Sciatic nerve (tissue), 2 donors: ENCODE data around the gene TSGA10. TPM values are rescaled to one million over a fixed set of nuclear protein-coding genes. Genes with fewer than 3 reads are reported as not detected.
A peak's percentile ranks its signal among the peaks of the same experiment; 100 is the strongest.
"Not testable (repeated sequence)": the region's sequence is repeated elsewhere in the genome, so short reads cannot be mapped to it uniquely, and the experiment has no call there.

Experiments used
- ATAC-seq: fragments of 200-7000 bp; cut with Tn5 transposase; one replicate; pipeline ENCODE4 v1.9.1; 2020; ENCODE audit warnings: mild to moderate bottlenecking, moderate library complexity
- DNase-seq: peaks from one replicate; pipeline ENCODE4 v3.0.0-alpha.2; 2020; ENCODE audit warnings: low spot score
- intact Hi-C: fragments of 100-400 bp; cut with DNase I; formaldehyde crosslinking; loops from one replicate; pipeline ENCODE4 v1.14.2; 2022
- total RNA-seq: library from RNA; stranded (reverse); fragmentation: NEBNext Ultra II Directional; extraction: Animal tissue kit (Norgen Biotek cat#: 25700); gene quantifications from one replicate; pipeline ENCODE4 v1.2.1, GENCODE V29; 2021
- donor health status: DM: no; HTN: no; CAD: no.
- donor health status: DM: no; HTN: no; CAD: no.

Gene TSGA10
- total RNA-seq, 1 donor from 2014 or later: 11.0 TPM

DNA sequence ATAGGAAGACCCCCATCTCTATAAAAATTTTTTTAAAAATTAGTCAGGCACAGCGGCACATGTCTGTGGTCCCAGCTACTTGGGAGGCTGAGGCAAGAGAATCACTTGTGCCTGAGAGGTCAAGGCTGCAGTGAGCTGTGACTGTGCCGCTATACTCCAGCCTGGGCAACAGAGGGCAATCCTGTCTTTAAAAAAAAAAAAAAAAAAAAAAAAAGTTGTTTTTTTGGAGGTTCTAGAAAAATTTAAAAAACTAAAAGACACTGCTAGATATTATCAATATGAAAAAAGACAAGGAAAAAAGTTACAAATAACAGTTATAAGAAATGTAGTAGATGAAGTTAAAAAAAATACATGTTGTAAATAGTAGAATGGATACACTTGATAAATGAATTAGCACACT lies 69.3 kb downstream of the TSGA10 start:
- intact Hi-C loops: loop anchor here (10.0 kb wide), 1 partner anchor 229 kb away; no protein-coding TSS in a partner anchor
- DNase-seq: no peak
- no peak for ATAC-seq

DNA sequence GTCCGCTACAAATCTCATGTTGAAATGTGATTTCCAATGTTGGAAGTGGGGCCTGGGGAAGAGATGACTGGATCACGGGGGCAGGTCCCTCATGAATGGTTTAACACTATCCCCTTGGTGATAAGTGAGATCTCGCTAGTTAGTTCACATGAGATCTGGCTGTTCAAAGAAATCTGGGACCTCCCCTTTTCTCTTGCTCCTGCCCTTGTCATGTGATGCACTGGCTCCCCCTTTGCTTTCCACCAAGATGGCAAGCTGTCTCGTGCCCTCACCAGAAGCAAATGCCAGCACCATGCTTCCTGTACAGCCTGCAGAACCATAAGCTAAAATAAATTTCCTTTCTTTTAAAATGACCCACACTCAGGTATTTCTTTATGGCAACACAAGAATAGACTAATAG lies 70.5 kb downstream of the TSGA10 start:
- DNase-seq (no peak), ATAC-seq (no peak)
- intact Hi-C loops: loop anchor here (10.0 kb wide), 1 partner anchor 231 kb away; no protein-coding TSS in a partner anchor

DNA sequence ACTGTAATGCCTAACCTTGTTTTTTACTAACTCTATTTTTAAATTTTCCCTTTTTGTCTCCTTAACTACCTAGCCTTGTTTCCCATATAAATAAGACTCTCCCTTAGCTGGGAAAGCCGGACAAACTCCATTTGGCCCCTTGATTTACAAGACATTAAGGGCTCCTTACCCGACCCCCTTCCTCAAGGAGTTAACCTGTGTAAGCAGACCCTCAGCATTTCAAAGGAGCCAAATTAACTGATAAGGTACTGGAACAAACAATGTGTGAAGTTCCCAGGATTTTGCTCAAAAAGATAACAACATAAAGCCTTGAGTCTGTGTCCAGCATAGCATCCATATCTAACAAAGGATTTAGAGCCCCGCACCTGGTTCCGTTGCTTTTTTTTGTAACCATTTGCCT lies 72.9 kb downstream of the TSGA10 start:
- DNase-seq (no peak), ATAC-seq (no peak)
- intact Hi-C loops: loop anchor here (10.0 kb wide), 1 partner anchor 233 kb away; no protein-coding TSS in a partner anchor

DNA sequence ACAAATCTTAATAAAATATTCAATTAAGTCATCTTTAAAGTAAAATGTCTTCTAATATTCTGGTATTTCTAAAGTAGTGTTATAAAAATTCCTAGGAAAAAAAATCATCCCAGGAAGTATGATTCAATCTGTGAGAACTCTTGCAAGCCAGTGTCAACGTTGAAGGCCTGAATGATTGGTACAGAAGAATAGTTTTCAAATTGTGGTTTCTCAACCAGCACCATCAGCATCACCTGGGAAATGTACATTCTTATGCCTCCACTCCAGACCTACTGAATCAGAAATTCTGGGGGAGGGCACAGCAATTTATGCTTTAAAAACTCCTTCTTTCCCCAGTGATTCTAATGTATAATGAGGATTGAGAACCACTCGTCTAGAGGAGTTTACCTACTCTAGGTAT lies 75.5 kb downstream of the TSGA10 start:
- ATAC-seq: no peak
- intact Hi-C loops: no loop called here
- DNase-seq: no peak

DNA sequence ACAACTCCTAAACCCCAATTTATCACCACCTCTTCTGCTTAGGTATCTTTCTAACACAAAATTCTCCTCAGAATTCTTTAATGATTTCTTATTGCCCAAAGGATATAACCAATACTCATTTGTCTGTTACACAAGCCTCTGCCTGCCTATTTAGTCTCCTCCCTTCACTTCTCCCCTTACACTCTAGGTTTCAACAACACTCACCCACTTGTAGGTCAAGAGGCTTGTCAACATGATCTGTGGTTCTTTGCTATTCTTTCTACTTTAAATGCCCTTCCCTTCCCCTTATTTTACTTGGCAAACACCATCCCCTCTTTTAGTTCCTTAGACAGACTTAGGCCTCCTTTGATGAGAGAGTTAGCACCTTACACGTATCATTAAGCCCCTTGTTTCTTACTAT lies 82.2 kb downstream of the TSGA10 start:
- no peak for ATAC-seq
- intact Hi-C loops: no loop called here
- DNase-seq: no peak

DNA sequence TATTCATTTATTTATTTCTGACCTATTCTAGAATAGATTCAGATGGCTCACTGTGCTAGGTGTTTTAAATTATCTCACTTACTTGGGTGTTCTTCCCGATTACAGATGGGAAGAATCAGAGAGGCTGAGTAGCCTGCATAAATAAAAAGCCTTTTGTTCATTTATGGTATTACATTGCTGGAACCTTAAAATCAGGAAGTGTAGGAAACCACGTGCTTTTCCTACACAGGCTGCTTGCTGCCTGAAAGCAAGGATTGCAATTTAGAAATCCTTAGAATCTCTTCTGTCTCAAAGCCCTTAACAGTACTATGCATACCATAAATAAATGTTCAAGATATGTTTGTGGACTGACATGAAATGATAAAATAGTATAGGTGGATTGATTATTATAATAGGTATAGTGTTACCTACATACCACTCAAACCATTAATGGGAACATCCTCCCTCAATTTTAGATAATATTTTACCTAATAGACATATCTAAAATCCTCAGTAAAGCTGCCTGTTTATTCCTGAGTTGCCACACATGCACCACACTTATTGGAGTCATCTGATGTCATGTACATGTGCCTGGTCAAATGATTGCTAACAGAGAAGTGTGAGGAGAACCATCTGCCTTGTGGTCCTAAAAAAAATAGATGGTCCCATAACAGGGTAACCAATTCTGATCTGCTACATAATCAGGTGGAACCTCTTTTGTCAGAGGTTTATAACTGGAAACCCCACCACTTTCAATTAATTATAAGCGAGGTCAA lies 86.7 kb downstream of the TSGA10 start:
- no peak for ATAC-seq
- DNase-seq: no peak
- intact Hi-C loops: no loop called here

DNA sequence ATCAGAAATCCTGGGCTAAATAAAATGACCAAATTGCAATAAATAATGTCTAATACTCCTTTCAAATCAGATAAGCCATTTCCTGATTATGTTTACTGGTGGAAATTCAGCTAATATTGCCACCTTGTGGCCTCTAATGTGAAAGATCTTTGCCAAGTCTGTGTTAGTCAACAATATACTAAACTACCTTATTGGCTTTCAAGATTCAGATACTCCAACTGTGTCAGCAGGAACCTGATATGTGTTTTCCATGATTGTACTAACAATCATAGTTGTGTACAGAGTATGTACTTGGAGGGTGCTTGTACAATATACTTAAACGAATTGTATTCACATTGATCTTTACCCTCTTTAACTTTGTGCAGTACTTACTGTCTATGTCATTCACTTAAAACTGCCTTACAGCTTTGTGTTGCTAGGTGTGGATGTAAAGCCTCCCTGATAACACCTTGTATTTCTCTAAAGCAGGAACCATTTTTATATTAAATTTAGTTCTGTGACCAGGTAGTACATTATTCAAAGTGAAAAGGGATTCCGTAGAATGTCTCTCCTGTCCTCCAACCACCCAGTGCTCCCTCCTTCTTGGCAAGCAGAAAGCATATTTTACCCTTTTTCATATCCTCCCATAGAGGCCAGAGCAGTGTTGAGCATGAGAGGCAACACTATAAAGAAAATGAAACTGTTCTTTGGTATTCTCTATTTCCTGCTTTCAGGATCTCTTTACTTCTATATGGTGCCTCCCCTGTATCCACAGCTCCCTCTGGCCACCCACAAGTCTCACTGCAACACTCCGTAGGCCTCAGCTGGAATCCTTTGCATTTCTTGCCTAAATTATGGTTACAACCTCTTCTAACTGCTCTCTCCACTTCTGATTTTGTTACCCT lies 88.4 kb downstream of the TSGA10 start:
- DNase-seq (no peak), ATAC-seq (peak; percentile 70)
- intact Hi-C loops: no loop called here

DNA sequence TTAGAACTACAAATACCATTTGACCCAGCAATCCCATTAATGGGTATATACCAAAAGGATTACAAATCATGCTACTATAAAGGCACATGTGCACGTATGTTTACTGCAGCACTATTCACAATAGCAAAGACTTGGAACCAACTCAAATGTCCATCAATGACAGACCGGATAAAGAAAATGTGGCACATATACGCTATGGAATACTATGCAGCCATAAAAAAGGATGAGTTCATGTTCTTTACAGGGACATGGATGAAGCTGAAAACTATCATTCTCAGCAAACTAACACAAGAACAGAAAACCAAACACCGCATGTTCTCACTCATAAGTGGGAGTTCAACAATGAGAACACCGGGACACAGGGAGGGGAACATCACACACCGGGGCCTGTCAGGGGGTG lies 105.6 kb downstream of the TSGA10 start:
- ATAC-seq, DNase-seq, intact Hi-C loops: not testable (repeated sequence)

DNA sequence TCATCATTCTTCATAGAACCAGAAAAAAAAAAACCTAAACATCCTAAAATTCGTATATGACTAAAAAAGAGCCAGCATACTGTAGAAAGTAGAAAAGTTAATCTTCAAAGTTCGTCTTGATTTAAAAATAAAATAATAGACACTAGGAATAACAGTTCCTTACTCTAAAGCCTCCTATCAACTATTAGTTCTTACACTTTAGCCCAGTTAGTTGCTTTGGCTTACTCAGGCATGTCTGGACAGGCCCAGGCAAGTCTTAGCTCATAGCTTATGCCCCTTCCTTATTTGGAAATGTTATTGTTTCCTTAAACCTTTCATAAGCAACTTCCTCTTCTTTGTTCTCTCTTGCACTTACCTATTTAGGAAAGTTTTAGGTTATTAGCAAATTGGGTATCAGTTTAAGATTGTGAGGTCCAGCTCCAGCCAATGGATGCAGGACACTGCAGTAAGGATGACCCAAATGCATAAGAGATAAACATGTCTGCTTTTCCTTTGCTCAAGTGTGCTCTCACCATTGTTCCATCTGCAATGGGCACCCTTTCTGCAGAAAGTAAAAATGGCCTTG lies 113.9 kb downstream of the TSGA10 start:
- intact Hi-C loops, DNase-seq, ATAC-seq: not testable (repeated sequence)

DNA sequence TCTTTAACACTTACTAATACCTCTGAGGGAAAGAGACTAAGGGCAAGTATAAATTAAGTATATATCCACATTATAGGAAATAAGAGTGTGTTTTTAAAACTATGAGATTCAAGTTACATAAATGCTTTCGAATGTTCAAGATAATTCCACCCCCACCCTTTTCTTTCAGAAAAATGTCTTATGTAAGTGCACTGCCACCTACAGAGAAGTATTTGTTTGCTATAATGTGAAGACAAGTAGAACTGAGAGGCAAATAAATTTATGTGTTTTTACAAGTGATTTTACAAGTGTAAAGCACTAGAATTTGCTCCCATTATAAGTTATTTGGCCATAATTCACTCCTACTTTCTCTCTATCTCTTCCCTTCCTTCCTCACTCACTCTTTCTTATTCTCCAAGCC lies 118.8 kb downstream of the TSGA10 start:
- DNase-seq (no peak), ATAC-seq (no peak)
- intact Hi-C loops: no loop called here

DNA sequence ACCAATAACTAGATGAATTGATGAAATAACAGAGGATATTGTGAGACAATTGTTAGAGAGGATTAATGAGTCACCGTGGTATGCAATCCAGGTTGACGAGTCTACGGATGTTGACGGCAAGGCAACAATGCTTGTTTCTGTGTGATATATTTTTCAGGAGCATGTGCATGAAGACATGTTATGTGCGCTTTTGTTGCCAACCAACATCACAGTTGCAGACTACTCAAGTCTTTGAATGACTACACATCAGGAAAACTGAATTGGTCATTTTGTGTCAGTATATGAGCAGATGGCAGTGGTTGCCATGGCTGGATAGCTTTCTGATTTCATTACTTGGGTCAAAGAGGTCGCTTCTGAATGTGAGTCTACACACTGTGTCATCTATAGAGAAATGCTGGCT lies 122.0 kb downstream of the TSGA10 start:
- DNase-seq: no peak
- intact Hi-C loops: no loop called here
- no peak for ATAC-seq

DNA sequence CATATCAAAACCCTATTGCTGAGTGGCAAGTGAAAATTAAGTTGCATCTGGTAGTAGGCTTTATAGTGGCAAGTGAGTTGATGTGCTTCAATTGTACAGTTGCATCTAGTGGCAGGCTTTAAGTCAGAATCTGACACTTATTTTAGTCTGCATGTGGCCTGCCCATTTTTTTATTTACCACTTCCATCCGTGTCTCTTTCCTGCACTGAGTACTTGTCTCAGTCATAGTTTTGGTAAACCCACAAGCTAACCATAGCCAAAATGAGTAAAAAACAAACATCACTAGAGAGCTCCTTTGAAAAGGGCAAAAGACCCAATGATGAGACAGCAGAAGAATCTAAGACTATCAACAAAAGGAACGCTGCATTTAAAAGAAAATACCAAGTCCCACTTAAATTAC lies 122.7 kb downstream of the TSGA10 start:
- intact Hi-C loops: no loop called here
- DNase-seq: no peak
- no peak for ATAC-seq

DNA sequence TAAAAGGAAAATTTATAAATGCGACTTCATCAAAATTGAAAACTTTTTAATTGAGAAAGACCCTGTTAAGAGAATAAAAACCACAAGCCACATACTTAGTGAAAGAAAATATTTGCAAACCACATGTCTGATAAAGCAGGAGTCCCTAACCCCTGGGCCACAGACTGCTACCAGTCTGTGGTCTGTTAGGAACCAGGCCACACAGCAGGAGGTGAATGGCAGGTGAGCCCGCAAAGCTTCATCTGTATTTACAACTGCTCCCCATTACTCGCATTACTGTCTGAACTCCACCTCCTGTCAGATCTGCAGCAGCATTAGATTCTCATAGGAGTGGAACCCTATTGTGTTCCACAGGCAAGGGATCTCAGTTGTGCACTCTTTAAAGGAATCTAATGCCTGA lies 123.3 kb downstream of the TSGA10 start:
- no peak for ATAC-seq
- no peak for DNase-seq
- intact Hi-C loops: no loop called here

DNA sequence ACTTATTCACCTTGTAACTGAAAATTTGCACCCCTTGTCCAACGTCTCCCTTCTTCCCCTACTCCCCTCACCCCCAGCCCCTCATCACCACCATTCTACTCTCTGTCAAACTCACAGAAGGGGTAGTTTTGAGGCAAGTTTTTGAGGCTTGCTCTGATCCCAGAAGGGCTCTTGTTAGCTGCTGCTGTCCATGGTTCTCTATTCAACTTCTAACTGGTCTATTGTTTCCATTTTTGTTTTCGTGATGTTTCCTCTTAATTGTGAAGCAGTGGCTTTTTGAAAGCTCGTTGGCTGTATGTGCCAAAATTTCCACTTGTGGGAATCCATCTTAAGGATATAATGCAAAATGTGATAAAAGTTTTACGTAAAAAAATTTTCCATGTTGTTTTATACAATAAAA lies 126.2 kb downstream of the TSGA10 start:
- no peak for ATAC-seq
- intact Hi-C loops: no loop called here
- no peak for DNase-seq

DNA sequence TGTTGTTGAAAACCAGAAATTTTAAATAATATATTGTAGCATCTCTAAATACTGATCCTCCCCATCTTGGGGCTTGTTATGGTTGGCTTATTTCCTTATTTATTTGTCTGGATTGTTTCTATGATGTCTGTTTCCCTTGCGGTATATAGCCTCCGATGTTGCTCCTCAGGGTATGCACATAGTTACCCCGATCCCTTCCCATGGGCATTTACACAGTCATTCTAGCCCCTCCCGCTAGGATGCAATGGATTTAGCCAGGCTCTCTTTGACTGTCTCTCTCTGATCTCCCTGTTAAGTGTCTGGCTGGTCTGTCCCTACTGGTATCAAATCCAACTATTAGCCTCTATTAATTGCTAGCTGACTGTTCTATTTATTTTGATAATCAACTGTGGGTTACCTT lies 126.9 kb downstream of the TSGA10 start:
- ATAC-seq (no peak), DNase-seq (no peak)
- intact Hi-C loops: no loop called here

DNA sequence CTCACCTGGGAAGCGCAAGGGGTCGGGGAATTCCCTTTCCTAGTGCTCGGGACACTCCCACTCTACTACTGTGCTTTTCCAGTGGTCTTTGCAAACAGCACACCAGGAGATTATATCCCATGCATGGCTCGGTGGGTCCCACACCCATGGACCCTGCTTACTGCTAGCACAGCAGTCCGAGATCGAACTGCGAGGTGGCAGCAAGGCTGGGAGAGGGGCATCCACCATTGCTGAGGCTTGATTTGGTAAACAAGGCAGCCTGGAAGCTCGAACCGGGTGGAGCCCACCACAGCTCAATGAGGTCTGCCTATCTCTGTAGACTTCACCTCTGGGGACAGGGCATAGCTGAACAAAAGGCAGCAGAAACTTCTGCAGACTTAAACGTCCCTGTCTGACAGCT lies 154.0 kb downstream of the TSGA10 start:
- intact Hi-C loops: no loop called here
- ATAC-seq (no peak), DNase-seq (no peak)

DNA sequence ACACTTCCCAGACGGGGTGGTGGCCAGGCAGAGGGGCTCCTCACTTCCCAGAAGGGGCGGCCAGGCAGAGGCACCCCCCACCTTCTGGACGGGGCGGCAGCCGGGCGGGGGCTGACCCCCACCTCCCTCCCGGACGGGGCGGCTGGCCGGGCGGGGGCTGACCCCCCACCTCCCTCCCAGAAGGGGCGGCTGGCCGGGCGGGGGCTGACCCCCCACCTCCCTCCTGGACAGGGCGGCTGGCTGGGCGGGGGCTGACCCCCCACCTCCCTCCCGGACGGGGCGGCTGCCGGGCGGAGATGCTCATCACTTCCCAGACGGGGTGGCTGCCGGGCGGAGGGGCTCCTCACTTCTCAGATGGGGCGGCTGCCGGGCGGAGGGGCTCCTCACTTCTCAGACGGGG lies 166.0 kb downstream of the TSGA10 start:
- ATAC-seq, DNase-seq, intact Hi-C loops: not testable (repeated sequence)

DNA sequence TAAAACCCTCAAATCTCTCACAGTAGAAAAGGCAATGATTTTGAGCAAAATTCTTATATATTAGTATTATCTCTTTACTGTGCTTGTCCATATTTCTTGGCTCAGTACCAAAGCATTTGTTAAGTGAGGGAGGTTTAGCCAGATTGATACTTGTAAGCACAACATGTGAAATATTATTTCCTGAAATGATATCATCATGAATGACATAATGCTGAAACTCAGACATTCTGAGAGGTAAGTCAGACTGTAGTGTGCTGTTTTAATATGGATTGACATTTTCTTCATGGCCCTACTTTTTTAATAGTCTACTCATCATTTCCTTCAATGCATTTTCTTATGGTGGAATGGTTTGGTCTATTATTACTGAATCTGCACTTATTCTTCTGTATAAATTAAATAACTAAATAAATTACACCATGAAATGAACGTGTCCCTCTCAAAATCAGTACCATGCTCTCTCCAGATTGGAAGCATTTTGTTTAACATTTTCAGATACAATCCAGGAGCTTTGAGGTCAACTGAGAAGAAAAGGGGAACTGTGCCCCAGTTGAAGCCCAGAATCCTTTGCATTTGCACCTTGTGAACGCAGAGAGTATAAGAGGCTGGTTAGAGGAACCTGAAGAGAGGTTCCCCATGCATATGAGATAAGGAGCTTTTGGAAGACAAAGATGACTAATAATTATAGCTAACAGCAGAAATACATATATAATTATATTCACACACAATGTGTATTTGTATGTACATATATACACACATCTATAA lies 168.7 kb downstream of the TSGA10 start:
- no peak for ATAC-seq
- no peak for DNase-seq
- intact Hi-C loops: no loop called here

DNA sequence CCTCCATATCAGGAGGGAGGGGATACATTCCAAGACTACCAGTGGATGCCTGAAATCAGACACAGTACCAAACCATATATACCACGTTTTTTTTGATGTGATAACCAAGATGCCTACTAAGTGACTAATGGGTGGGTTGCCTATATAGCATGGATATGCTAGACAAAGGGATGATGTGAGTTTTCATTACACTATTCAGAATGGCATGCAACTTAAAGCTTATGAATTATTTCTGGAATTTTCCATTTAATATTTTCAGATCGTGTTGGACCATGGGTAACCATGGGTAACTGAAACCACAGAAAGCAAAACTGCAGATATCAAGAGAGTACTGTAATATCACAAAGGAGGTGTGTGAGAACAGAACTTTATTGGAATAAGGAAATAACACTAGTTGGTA lies 179.1 kb downstream of the TSGA10 start:
- intact Hi-C loops: no loop called here
- no peak for DNase-seq
- no peak for ATAC-seq
